ENCODE data around the gene FRY.

FRY gene

DNA sequence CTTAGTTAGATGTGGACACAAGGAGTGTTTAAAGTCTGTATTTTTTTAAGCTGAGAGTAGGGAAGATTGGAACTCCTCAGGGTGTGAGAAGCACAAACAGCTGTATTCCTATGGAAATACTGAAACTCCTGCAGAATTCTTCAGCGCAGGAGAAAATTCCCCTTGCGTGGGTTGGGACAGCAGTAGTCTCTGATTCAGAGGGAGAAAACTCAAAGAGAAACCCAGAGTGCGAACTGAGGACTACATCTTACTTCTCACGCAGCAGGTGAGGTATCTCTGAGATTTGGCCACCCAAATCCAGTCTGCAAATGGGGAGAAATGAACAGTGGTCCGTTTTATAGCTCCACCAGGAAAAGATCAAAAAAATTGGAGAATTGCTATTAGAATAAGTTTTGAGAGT lies 60.9 kb downstream of the FRY start:
- TF ChIP-seq, protein P1, sequence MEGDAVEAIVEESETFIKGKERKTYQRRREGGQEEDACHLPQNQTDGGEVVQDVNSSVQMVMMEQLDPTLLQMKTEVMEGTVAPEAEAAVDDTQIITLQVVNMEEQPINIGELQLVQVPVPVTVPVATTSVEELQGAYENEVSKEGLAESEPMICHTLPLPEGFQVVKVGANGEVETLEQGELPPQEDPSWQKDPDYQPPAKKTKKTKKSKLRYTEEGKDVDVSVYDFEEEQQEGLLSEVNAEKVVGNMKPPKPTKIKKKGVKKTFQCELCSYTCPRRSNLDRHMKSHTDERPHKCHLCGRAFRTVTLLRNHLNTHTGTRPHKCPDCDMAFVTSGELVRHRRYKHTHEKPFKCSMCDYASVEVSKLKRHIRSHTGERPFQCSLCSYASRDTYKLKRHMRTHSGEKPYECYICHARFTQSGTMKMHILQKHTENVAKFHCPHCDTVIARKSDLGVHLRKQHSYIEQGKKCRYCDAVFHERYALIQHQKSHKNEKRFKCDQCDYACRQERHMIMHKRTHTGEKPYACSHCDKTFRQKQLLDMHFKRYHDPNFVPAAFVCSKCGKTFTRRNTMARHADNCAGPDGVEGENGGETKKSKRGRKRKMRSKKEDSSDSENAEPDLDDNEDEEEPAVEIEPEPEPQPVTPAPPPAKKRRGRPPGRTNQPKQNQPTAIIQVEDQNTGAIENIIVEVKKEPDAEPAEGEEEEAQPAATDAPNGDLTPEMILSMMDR (IDR thresholded peaks at IDR 0.05; ENCODE audit: low read depth, low read length), result no peak
- no peak for TF ChIP-seq EZH2phosphoT487 (IDR thresholded peaks at IDR 0.05; ENCODE audit: low read depth)
- Histone ChIP-seq H3K4me2 (ENCODE audit: low read length) (no peak overlapping the region), H3K4me1 (ENCODE audit: low read length) (no peaks in the 10 kb centered on the region), H2AFZ (ENCODE audit: low read depth, low read length) (no peak overlapping the region), H3K79me2 (ENCODE audit: low read length) (no peaks in the 10 kb centered on the region), H3K27ac (ENCODE audit: low read length) (no peak overlapping the region), H3K9ac (ENCODE audit: low read length) (no peak overlapping the region), H3K9me3 (ENCODE audit: insufficient read depth, low read length) (no peaks in the 10 kb centered on the region), H3K36me3 (replicated peaks; ENCODE audit: low read depth, low read length) (no peaks in the 10 kb centered on the region), H3K4me3 (ENCODE audit: low read length) (no peak overlapping the region), H4K20me1 (ENCODE audit: insufficient read depth, low read length) (no peaks in the 10 kb centered on the region), H3K27me3 (ENCODE audit: low read depth, low read length) (no peaks in the 10 kb centered on the region)

DNA sequence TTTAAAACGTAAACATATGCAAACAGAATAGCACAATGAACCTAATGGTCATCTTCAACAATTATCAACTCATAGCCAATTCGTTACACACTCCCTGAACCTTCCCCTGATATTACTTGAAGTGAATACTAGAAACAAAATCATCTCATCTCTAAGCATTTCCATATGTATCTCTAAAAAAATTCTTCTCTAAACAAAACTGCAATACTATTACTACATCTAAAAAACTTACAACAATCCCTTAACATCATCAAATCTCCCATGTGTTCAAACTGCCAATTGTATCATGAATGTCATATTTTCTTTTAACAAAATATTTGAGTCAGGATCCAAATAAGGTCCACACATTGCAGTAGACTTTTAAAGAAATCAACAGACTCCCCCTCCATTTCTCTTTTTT lies 61.4 kb downstream of the FRY start:
- H4K20me1 ChIP-seq (ENCODE audit: insufficient read depth, low read length), result no peaks in the 10 kb centered on the region
- H3K4me1 ChIP-seq (ENCODE audit: low read length), result no peaks in the 10 kb centered on the region
- no peaks in the 10 kb centered on the region for H3K9me3 ChIP-seq (ENCODE audit: insufficient read depth, low read length)
- no peaks in the 10 kb centered on the region for H3K27me3 ChIP-seq (ENCODE audit: low read depth, low read length)
- H3K79me2 ChIP-seq (ENCODE audit: low read length), result no peaks in the 10 kb centered on the region
- H2AFZ ChIP-seq (ENCODE audit: low read depth, low read length), result no peak overlapping the region
- no peak overlapping the region for H3K9ac ChIP-seq (ENCODE audit: low read length)
- H3K27ac ChIP-seq (ENCODE audit: low read length), result no peak overlapping the region
- H3K4me3 ChIP-seq (ENCODE audit: low read length), result no peak overlapping the region
- TF ChIP-seq, protein P1 (IDR thresholded peaks at IDR 0.05; ENCODE audit: low read depth, low read length), result no peak
- no peak for TF ChIP-seq EZH2phosphoT487 (IDR thresholded peaks at IDR 0.05; ENCODE audit: low read depth)
- H3K4me2 ChIP-seq (ENCODE audit: low read length), result no peak overlapping the region
- H3K36me3 ChIP-seq (replicated peaks; ENCODE audit: low read depth, low read length), result no peaks in the 10 kb centered on the region

DNA sequence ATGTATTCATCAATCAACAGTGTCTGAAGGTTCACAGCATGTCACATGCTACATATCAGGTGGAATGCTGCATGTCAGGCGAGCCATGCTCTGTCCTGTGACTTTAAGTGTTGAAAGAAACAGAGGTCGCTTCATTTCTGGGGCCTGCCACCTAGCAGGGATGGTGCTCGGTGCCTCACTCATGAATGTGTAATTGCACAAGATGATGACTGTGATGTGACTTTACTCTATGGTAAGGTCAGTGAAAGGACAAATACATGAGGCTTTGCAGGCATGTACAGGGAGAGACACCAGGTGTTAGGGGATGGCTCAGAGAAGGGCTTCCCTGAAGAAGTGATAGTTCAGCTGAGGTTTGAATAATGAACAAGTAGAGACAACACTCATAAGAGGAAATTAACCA lies 66.7 kb downstream of the FRY start:
- no peak overlapping the region for H3K27ac ChIP-seq (ENCODE audit: low read length)
- no peak overlapping the region for H2AFZ ChIP-seq (ENCODE audit: low read depth, low read length)
- no peaks in the 10 kb centered on the region for H3K36me3 ChIP-seq (replicated peaks; ENCODE audit: low read depth, low read length)
- no peak overlapping the region for H3K9ac ChIP-seq (ENCODE audit: low read length)
- no peaks in the 10 kb centered on the region for H4K20me1 ChIP-seq (ENCODE audit: insufficient read depth, low read length)
- H3K79me2 ChIP-seq (ENCODE audit: low read length), result no peaks in the 10 kb centered on the region
- no peak overlapping the region for H3K4me3 ChIP-seq (ENCODE audit: low read length)
- no peaks in the 10 kb centered on the region for H3K9me3 ChIP-seq (ENCODE audit: insufficient read depth, low read length)
- H3K27me3 ChIP-seq (ENCODE audit: low read depth, low read length), result no peaks in the 10 kb centered on the region
- no peaks in the 10 kb centered on the region for H3K4me1 ChIP-seq (ENCODE audit: low read length)
- H3K4me2 ChIP-seq (ENCODE audit: low read length), result no peak overlapping the region
- TF ChIP-seq, protein P1 (IDR thresholded peaks at IDR 0.05; ENCODE audit: low read depth, low read length), result no peak
- no peak for TF ChIP-seq EZH2phosphoT487 (IDR thresholded peaks at IDR 0.05; ENCODE audit: low read depth)

DNA sequence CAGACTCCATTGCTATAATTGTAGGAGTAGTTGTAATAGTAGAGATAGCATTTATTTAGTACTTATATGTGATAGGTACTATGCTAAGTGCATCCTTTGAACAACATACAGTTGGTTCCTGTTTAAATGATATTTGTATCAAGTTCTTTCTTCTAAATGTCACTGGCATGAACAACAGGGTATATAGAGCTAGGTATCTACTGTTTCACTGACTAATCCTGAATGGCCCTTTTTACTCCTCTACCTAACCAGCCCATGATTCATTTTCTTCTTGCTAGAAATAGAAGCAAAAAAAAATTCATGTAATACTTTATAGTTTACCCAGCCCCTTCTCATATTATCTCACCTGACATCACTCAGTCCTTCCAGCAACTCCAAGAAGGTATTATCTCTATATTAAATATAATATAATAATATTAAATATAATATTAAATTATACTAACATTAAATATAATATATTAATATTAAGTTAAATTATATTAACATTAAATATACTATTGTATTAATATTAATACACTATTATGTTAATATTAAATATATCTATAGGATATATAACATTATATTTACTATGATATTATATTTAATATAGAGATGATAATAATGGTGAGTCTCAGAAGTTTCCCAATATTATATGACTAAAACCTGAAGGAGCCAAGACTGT lies 74.2 kb downstream of the FRY start:
- TF ChIP-seq EZH2phosphoT487 (IDR thresholded peaks at IDR 0.05; ENCODE audit: low read depth), result no peak
- TF ChIP-seq, protein P1 (IDR thresholded peaks at IDR 0.05; ENCODE audit: low read depth, low read length), result no peak
- Histone ChIP-seq H3K9ac (ENCODE audit: low read length) (no peak overlapping the region), H2AFZ (ENCODE audit: low read depth, low read length) (no peak overlapping the region), H3K36me3 (replicated peaks; ENCODE audit: low read depth, low read length) (no peaks in the 10 kb centered on the region), H3K27me3 (ENCODE audit: low read depth, low read length) (no peaks in the 10 kb centered on the region), H3K79me2 (ENCODE audit: low read length) (no peaks in the 10 kb centered on the region), H4K20me1 (ENCODE audit: insufficient read depth, low read length) (no peaks in the 10 kb centered on the region), H3K4me2 (ENCODE audit: low read length) (no peak overlapping the region), H3K9me3 (ENCODE audit: insufficient read depth, low read length) (no peaks in the 10 kb centered on the region), H3K27ac (ENCODE audit: low read length) (no peak overlapping the region), H3K4me3 (ENCODE audit: low read length) (no peak overlapping the region), H3K4me1 (ENCODE audit: low read length) (no peaks in the 10 kb centered on the region)
